Measurements from ENCODE around the gene RHOT2.
A peak's percentile ranks its signal among the peaks of the same experiment; 100 is the strongest.

The RHOT2 gene

DNA sequence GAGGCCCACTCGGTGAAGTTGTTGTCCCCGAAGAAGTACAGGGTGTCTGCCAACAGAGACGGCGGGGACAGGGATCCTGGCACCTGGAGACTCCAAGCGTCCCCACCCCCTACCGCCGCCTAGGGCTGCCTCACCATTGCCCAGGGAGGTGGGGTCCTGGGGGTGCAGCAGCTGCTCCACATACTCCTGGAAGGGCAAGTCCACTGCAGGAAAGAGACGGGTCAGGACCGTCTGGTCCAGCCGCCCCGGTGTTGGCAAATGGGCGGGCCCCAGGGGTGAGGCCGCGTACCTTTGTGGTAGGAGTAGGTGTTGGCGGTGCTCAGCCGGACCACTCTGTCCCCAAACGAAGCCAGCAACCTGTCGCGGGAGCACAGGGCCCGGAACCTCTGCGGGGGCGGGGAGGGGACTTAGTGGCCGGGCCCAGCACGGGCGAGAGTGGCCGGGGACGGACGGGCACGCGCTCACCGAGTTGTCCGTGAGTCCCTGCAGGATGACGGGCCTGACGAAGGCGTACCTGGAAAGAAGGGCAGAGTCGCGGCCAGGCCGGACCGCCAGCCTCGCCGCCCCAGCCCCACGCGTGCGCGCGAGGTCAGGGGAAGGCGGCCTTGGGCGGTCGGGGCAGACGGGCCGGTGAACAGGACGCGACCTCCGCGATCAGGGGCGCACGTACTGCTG is 15.6 kb downstream of the RHOT2 start:
- Histone ChIP-seq H2BK120ac (ENCODE audit: low read depth, low read length) (no peak overlapping the region), H3K23ac (ENCODE audit: low read depth, low read length, poor library complexity) (peak overlapping the region; percentile 99), H3K79me1 (ENCODE audit: low read depth, low read length) (peaks cover 36% of the 10 kb centered on the region), H3K9me3 (replicated peaks in 1 of 2; ENCODE audit: control insufficient read depth in 2 of 2, insufficient read depth in 1 of 2, low read depth in 1 of 2, low read length in 2 of 2) (peaks cover 0 to 2% of the 10 kb centered on the region in 2 donors), H2BK5ac (ENCODE audit: low read length) (peak overlapping the region; percentile 88), H4K91ac (ENCODE audit: low read depth, low read length, poor library complexity) (peak overlapping the region; percentile 85), H3K4me1 (ENCODE audit: control insufficient read depth in 2 of 2, insufficient read depth in 1 of 2, low read depth in 1 of 2, low read length in 2 of 2) (peaks cover 7 to 21% of the 10 kb centered on the region in 2 donors), H3K9ac (ENCODE audit: low read depth, low read length, poor library complexity) (peak overlapping the region; percentile 100), H3K4ac (ENCODE audit: low read length) (peak overlapping the region; percentile 98), H3K27me3 (ENCODE audit: control insufficient read depth in 3 of 3, insufficient read depth in 3 of 3, low read depth in 1 of 3, low read length in 3 of 3) (no peaks in the 10 kb centered on the region), H2BK15ac (ENCODE audit: low read length) (peak overlapping the region; percentile 67), H4K8ac (ENCODE audit: low read depth, low read length) (peak overlapping the region; percentile 65), H3K36me3 (replicated peaks in 1 of 2; ENCODE audit: control insufficient read depth in 2 of 2, insufficient read depth in 2 of 2, low read length in 2 of 2) (peaks cover 43 to 66% of the 10 kb centered on the region in 2 donors), H2BK12ac (ENCODE audit: low read length) (peak overlapping the region; percentile 73), H3K4me3 (ENCODE audit: low read length in 2 of 2) (peak overlapping the region; percentile 50 to 94), H2AK5ac (ENCODE audit: low read depth, low read length) (peak overlapping the region; percentile 99), H3K14ac (ENCODE audit: low read length) (peak overlapping the region; percentile 71), H3K4me2 (ENCODE audit: insufficient read depth, low read length, poor library complexity, severe bottlenecking) (peak overlapping the region; percentile 89), H3K27ac (replicated peaks; ENCODE audit: low read length) (no peak overlapping the region), H3K18ac (ENCODE audit: low read length) (peak overlapping the region; percentile 91), H2AFZ (ENCODE audit: low read length) (no peak overlapping the region)
- no CpG with 5 or more reads among the region's 57 CpGs for WGBS, 2 donors (ENCODE audit: extremely low coverage in 2 of 2, insufficient read length in 2 of 2, insufficient replicate concordance in 1 of 2)
- no peak for DNase-seq (ENCODE audit: low spot score)

DNA sequence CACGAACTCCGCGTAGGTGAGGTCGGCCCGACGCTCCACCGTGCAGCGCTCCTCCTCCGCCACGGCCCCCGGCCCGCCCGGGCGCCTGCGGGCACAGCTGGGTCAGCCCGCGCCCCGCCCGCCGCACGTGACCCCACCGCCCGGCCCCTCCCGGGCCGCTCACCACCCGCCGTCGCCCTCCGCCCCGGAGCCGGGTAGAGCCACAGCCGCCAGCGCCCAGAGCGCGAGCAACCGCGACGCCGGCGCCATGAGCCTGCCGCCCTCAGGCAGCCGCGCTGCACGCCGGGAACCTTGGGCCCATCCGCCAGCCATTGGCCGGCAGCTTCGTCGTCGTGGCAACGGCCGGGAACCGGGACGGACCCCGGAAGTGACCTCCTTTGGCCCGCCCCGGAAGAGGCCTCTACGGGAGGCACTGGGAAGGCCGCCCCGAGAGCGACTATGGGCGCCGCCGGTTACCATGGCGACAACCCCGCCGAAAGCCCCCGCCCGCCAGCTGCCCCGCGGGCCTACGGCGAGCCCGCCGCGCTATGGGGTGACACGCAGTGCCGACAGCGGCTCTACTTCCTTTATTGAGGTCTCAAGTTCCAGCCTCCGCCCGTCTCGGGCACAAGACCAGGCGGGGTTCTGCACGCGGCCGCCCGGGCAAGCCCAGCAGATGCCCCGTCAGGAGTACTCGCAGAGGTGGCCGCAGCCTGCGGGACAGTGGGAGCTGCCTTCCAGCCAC is 16.3 kb downstream of the RHOT2 start, which contains the start of gene JMJD8:
Gene JMJD8, minus strand, starts transcription at position 264 of the 724 bp plus-strand sequence. Its CDS starts 15 bp downstream, at position 249.
- H3K4me1 ChIP-seq (ENCODE audit: control insufficient read depth in 2 of 2, insufficient read depth in 1 of 2, low read depth in 1 of 2, low read length in 2 of 2): peaks cover 7 to 18% of the 10 kb centered on the region in 2 donors
- peak; percentile 88 for DNase-seq (ENCODE audit: low spot score)
- H3K4ac ChIP-seq (ENCODE audit: low read length): peak within 1 kb of the TSS; percentile 98
- peak within 1 kb of the TSS; percentile 50 to 94 for H3K4me3 ChIP-seq (ENCODE audit: low read length in 2 of 2)
- no CpG with 5 or more reads among the region's 91 CpGs for WGBS, 2 donors (ENCODE audit: extremely low coverage in 2 of 2, insufficient read length in 2 of 2, insufficient replicate concordance in 1 of 2)
- no peaks in the 10 kb centered on the region for H3K27me3 ChIP-seq (ENCODE audit: control insufficient read depth in 3 of 3, insufficient read depth in 3 of 3, low read depth in 1 of 3, low read length in 3 of 3)
- peak within 1 kb of the TSS; percentile 88 for H2BK5ac ChIP-seq (ENCODE audit: low read length)
- peak within 1 kb of the TSS; percentile 85 for H4K91ac ChIP-seq (ENCODE audit: low read depth, low read length, poor library complexity)
- H3K18ac ChIP-seq (ENCODE audit: low read length): peak within 1 kb of the TSS; percentile 91
- H2AK5ac ChIP-seq (ENCODE audit: low read depth, low read length): peak within 1 kb of the TSS; percentile 100
- H3K4me2 ChIP-seq (ENCODE audit: insufficient read depth, low read length, poor library complexity, severe bottlenecking): peak within 1 kb of the TSS; percentile 89
- peak within 1 kb of the TSS; percentile 100 for H3K9ac ChIP-seq (ENCODE audit: low read depth, low read length, poor library complexity)
- peak within 1 kb of the TSS; percentile 92 for H4K8ac ChIP-seq (ENCODE audit: low read depth, low read length)
- H2BK15ac ChIP-seq (ENCODE audit: low read length): peak within 1 kb of the TSS; percentile 67
- peak within 1 kb of the TSS; percentile 71 for H3K14ac ChIP-seq (ENCODE audit: low read length)
- peaks cover 0 to 2% of the 10 kb centered on the region in 2 donors for H3K9me3 ChIP-seq (replicated peaks in 1 of 2; ENCODE audit: control insufficient read depth in 2 of 2, insufficient read depth in 1 of 2, low read depth in 1 of 2, low read length in 2 of 2)
- H2BK120ac ChIP-seq (ENCODE audit: low read depth, low read length): no peak within 1 kb of the TSS
- peak within 1 kb of the TSS; percentile 49 for H2AFZ ChIP-seq (ENCODE audit: low read length)
- peak within 1 kb of the TSS; percentile 99 for H3K23ac ChIP-seq (ENCODE audit: low read depth, low read length, poor library complexity)
- peaks cover 43 to 66% of the 10 kb centered on the region in 2 donors for H3K36me3 ChIP-seq (replicated peaks in 1 of 2; ENCODE audit: control insufficient read depth in 2 of 2, insufficient read depth in 2 of 2, low read length in 2 of 2)
- H3K79me1 ChIP-seq (ENCODE audit: low read depth, low read length): peaks cover 38% of the 10 kb centered on the region
- peak within 1 kb of the TSS; percentile 73 for H2BK12ac ChIP-seq (ENCODE audit: low read length)
- H3K27ac ChIP-seq (replicated peaks; ENCODE audit: low read length): peak within 1 kb of the TSS; percentile 72

DNA sequence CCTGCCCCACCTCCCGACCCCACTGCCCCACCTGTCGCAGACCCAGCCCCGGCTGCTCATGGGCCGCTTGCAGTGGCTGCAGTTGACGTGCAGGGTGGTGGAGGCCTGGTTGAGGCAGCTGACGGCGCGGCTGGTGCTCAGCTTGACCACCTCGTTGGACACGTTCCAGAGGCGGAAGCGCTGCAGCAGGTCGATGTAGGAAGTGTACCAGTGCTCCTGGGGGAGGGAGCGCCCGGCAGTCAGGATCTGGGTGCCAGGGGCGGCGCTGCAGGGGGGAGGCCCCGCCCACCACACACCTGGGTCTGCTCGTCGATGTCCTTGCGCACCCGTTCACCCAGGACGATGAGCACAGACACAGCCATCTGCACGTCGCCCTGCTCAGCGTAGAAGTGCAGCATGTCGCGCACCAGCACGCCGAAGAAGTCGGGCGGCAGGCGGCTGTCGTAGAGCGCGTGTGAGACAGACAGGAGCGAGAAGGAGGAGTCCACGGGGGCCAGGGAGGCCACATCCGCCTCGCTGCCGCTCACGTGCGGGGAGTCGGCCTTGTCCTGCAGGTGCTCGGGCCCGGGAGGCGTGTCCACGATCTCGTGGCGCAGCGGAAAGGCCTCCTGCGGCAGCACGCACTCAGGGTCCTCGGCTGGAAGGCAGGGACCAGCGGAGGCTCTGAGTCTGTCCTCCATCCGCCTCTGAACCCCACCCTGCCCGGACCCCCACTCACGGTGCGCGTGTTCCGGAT is 17.2 kb downstream of the RHOT2 start:
- peaks cover 43 to 66% of the 10 kb centered on the region in 2 donors for H3K36me3 ChIP-seq (replicated peaks in 1 of 2; ENCODE audit: control insufficient read depth in 2 of 2, insufficient read depth in 2 of 2, low read length in 2 of 2)
- no CpG with 5 or more reads among the region's 61 CpGs for WGBS, 2 donors (ENCODE audit: extremely low coverage in 2 of 2, insufficient read length in 2 of 2, insufficient replicate concordance in 1 of 2)

More for the DNA sequence above, 17.2 kb downstream of the RHOT2 start:
- Histone ChIP-seq H3K27ac (replicated peaks; ENCODE audit: low read length) (no peak overlapping the region), H2BK120ac (ENCODE audit: low read depth, low read length) (no peak overlapping the region), H3K79me1 (ENCODE audit: low read depth, low read length) (peaks cover 44% of the 10 kb centered on the region), H4K8ac (ENCODE audit: low read depth, low read length) (peak overlapping the region; percentile 92), H3K9ac (ENCODE audit: low read depth, low read length, poor library complexity) (peak overlapping the region; percentile 86), H4K91ac (ENCODE audit: low read depth, low read length, poor library complexity) (no peak overlapping the region), H3K4me1 (ENCODE audit: control insufficient read depth in 2 of 2, insufficient read depth in 1 of 2, low read depth in 1 of 2, low read length in 2 of 2) (peaks cover 11 to 24% of the 10 kb centered on the region in 2 donors), H3K4me2 (ENCODE audit: insufficient read depth, low read length, poor library complexity, severe bottlenecking) (no peak overlapping the region), H3K18ac (ENCODE audit: low read length) (no peak overlapping the region), H2BK5ac (ENCODE audit: low read length) (no peak overlapping the region), H3K4me3 (ENCODE audit: low read length in 2 of 2) (no peak overlapping the region), H2AFZ (ENCODE audit: low read length) (no peak overlapping the region), H3K9me3 (replicated peaks in 1 of 2; ENCODE audit: control insufficient read depth in 2 of 2, insufficient read depth in 1 of 2, low read depth in 1 of 2, low read length in 2 of 2) (peaks cover 0 to 2% of the 10 kb centered on the region in 2 donors), H3K4ac (ENCODE audit: low read length) (peak overlapping the region; percentile 93), H3K27me3 (ENCODE audit: control insufficient read depth in 3 of 3, insufficient read depth in 3 of 3, low read depth in 1 of 3, low read length in 3 of 3) (no peaks in the 10 kb centered on the region), H3K23ac (ENCODE audit: low read depth, low read length, poor library complexity) (peak overlapping the region; percentile 60), H3K14ac (ENCODE audit: low read length) (no peak overlapping the region), H2BK15ac (ENCODE audit: low read length) (peak overlapping the region; percentile 67), H2BK12ac (ENCODE audit: low read length) (peak overlapping the region; percentile 22), H2AK5ac (ENCODE audit: low read depth, low read length) (peak overlapping the region; percentile 100)
- no peak for DNase-seq (ENCODE audit: low spot score)

All from neuronal stem cell (in vitro differentiated cells).